ENCODE results near the gene LY6G5B. TPM values are rescaled to one million over a fixed set of nuclear protein-coding genes. Genes with fewer than 3 reads are reported as not detected.

Gene LY6G5B
- total and polyA plus RNA-seq, 2 donors (not counting 1 experiment from before 2014, with no cell fraction given) = 2.0 to 2.8 TPM

DNA sequence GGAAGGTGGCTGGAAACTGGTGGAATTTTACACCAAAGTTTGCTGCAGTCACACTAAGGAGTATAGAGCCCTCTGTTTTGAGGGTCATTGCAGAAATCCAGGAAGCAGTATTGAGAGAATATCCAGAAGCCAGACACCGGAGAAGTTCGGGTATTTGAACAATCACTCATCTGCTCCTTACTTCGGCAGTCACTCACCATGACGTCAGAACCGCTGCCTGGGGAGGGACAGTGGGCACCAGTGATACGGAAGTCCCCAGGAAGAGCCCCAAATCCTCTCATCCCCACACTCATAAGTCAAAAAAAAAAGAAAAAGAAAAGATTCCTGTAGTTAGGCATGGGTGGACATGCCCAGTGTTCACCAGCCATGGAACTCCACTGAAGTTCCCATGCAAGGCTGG, 7.1 kb downstream of the LY6G5B start:
- H3K4me2 ChIP-seq (ENCODE audit: extremely low read depth, insufficient read depth, low read length) = no peak overlapping the region
- no peaks in the 10 kb centered on the region for H3K9me3 ChIP-seq (ENCODE audit: control insufficient read depth, insufficient read depth, low read depth, low read length)
- H2AFZ ChIP-seq (ENCODE audit: low read length) = no peak overlapping the region
- H3K79me2 ChIP-seq (ENCODE audit: control insufficient read depth, insufficient read depth, low read length) = no peaks in the 10 kb centered on the region
- no peak for TF ChIP-seq EZH2 (IDR thresholded peaks at IDR 0.05; ENCODE audit: low read length, missing control alignments)
- TF ChIP-seq, protein P1, sequence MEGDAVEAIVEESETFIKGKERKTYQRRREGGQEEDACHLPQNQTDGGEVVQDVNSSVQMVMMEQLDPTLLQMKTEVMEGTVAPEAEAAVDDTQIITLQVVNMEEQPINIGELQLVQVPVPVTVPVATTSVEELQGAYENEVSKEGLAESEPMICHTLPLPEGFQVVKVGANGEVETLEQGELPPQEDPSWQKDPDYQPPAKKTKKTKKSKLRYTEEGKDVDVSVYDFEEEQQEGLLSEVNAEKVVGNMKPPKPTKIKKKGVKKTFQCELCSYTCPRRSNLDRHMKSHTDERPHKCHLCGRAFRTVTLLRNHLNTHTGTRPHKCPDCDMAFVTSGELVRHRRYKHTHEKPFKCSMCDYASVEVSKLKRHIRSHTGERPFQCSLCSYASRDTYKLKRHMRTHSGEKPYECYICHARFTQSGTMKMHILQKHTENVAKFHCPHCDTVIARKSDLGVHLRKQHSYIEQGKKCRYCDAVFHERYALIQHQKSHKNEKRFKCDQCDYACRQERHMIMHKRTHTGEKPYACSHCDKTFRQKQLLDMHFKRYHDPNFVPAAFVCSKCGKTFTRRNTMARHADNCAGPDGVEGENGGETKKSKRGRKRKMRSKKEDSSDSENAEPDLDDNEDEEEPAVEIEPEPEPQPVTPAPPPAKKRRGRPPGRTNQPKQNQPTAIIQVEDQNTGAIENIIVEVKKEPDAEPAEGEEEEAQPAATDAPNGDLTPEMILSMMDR (conservative IDR thresholded peaks at IDR 0.05 in 1 of 2, IDR thresholded peaks at IDR 0.05 in 1 of 2; ENCODE audit: low read depth in 1 of 2, low read length in 2 of 2) = no peak
- H3K36me3 ChIP-seq (ENCODE audit: control insufficient read depth, insufficient read depth, low read length) = peaks cover 7% of the 10 kb centered on the region
- H3K9ac ChIP-seq (ENCODE audit: insufficient read depth, low read length) = no peak overlapping the region
- H3K4me1 ChIP-seq (ENCODE audit: control insufficient read depth, extremely low read depth, insufficient read depth, low read length) = peaks cover 9% of the 10 kb centered on the region
- H3K27ac ChIP-seq (ENCODE audit: insufficient read depth, low read length) = no peak overlapping the region
- no peak for DNase-seq (ENCODE audit: low read depth in 2 of 2)
- H3K27me3 ChIP-seq (ENCODE audit: control insufficient read depth, insufficient read depth, low read length) = no peaks in the 10 kb centered on the region
- H3K4me3 ChIP-seq (replicated peaks in 1 of 4; ENCODE audit: control extremely low read depth in 1 of 4, insufficient read depth in 1 of 4, low read depth in 3 of 4, low read length in 4 of 4) = no peak overlapping the region
- no peaks in the 10 kb centered on the region for H4K20me1 ChIP-seq (ENCODE audit: control insufficient read depth, extremely low read depth, insufficient read depth, low read length)

- Histone ChIP-seq H3K27me3 (ENCODE audit: control insufficient read depth, insufficient read depth, low read length) (no peaks in the 10 kb centered on the region), H3K27ac (ENCODE audit: insufficient read depth, low read length) (no peak overlapping the region), H2AFZ (ENCODE audit: low read length) (no peak overlapping the region), H3K4me1 (ENCODE audit: control insufficient read depth, extremely low read depth, insufficient read depth, low read length) (peaks cover 9% of the 10 kb centered on the region), H3K36me3 (ENCODE audit: control insufficient read depth, insufficient read depth, low read length) (peaks cover 2% of the 10 kb centered on the region), H3K4me3 (replicated peaks in 1 of 4; ENCODE audit: control extremely low read depth in 1 of 4, insufficient read depth in 1 of 4, low read depth in 3 of 4, low read length in 4 of 4) (no peak overlapping the region), H3K4me2 (ENCODE audit: extremely low read depth, insufficient read depth, low read length) (no peak overlapping the region), H3K9me3 (ENCODE audit: control insufficient read depth, insufficient read depth, low read depth, low read length) (no peaks in the 10 kb centered on the region), H3K9ac (ENCODE audit: insufficient read depth, low read length) (no peak overlapping the region), H4K20me1 (ENCODE audit: control insufficient read depth, extremely low read depth, insufficient read depth, low read length) (no peaks in the 10 kb centered on the region), H3K79me2 (ENCODE audit: control insufficient read depth, insufficient read depth, low read length) (no peaks in the 10 kb centered on the region)
- DNase-seq (ENCODE audit: low read depth in 2 of 2) = no peak
- no peak for TF ChIP-seq EZH2 (IDR thresholded peaks at IDR 0.05; ENCODE audit: low read length, missing control alignments)
- TF ChIP-seq, protein P1 (conservative IDR thresholded peaks at IDR 0.05 in 1 of 2, IDR thresholded peaks at IDR 0.05 in 1 of 2; ENCODE audit: low read depth in 1 of 2, low read length in 2 of 2) = no peak
Measured at GRCh38 chr6:31677955-31678354, 8.2 kb downstream of the LY6G5B start.

- no peaks in the 10 kb centered on the region for H3K27me3 ChIP-seq (ENCODE audit: control insufficient read depth, insufficient read depth, low read length)
- H3K4me1 ChIP-seq (ENCODE audit: control insufficient read depth, extremely low read depth, insufficient read depth, low read length) = peaks cover 12% of the 10 kb centered on the region
- no peaks in the 10 kb centered on the region for H4K20me1 ChIP-seq (ENCODE audit: control insufficient read depth, extremely low read depth, insufficient read depth, low read length)
- H3K36me3 ChIP-seq (ENCODE audit: control insufficient read depth, insufficient read depth, low read length) = peaks cover under 1% of the 10 kb centered on the region
- H3K27ac ChIP-seq (ENCODE audit: insufficient read depth, low read length) = peak within 1 kb of the TSS; percentile 80
- peak within 1 kb of the TSS; percentile 78 for H2AFZ ChIP-seq (ENCODE audit: low read length)
- no peak for TF ChIP-seq EZH2 (IDR thresholded peaks at IDR 0.05; ENCODE audit: low read length, missing control alignments)
- TF ChIP-seq, protein P1 (conservative IDR thresholded peaks at IDR 0.05 in 1 of 2, IDR thresholded peaks at IDR 0.05 in 1 of 2; ENCODE audit: low read depth in 1 of 2, low read length in 2 of 2) = peak; percentile 61 to 76
- peak; percentile 85 to 96 for DNase-seq (ENCODE audit: low read depth in 2 of 2)
- H3K9ac ChIP-seq (ENCODE audit: insufficient read depth, low read length) = peak within 1 kb of the TSS; percentile 71
- peak within 1 kb of the TSS; percentile 43 to 58 (median 57) for H3K4me3 ChIP-seq (replicated peaks in 1 of 4; ENCODE audit: control extremely low read depth in 1 of 4, insufficient read depth in 1 of 4, low read depth in 3 of 4, low read length in 4 of 4)
- H3K79me2 ChIP-seq (ENCODE audit: control insufficient read depth, insufficient read depth, low read length) = no peaks in the 10 kb centered on the region
- H3K4me2 ChIP-seq (ENCODE audit: extremely low read depth, insufficient read depth, low read length) = peak within 1 kb of the TSS; percentile 97
- no peaks in the 10 kb centered on the region for H3K9me3 ChIP-seq (ENCODE audit: control insufficient read depth, insufficient read depth, low read depth, low read length)
Measured at GRCh38 chr6:31680226-31681134, 10.7 kb downstream of the LY6G5B start, which contains the start of gene LY6G5C. Gene LY6G5C, minus strand, starts transcription at chr6:31681067. Its CDS starts 694 bp downstream, at chr6:31680373.
